IMR-90 (cell line): ENCODE data around the gene COPS9. TPM values are rescaled to one million over a fixed set of nuclear protein-coding genes. Genes with fewer than 3 reads are reported as not detected.

Experiments used
- ATAC-seq: fragments of 200-7000 bp; cut with Tn5 transposase; 2 replicates; pipeline ENCODE4 v1.9.1; 2020; ENCODE audit warnings: low read depth, mild to moderate bottlenecking, moderate library complexity
- BruUV-seq: library from RNA; stranded (reverse); fragments of 400-500 nt; replicated peaks from 2 replicates; lab custom pipeline; 2021; lab: Mats Ljungman, UMichigan
- CTCF ChIA-PET: fragments of 300-600 bp; formaldehyde crosslinking; extraction: SDS; loops from one replicate; lab custom pipeline; 2021; ENCODE audit warnings: antibody characterized with exemption; lab: Yijun Ruan, JAX
- POLR2A ChIA-PET: fragments of 300-600 bp; sonication (Branson Sonifier 250); formaldehyde crosslinking; loops from one replicate; lab custom pipeline; 2022; ENCODE audit warnings: antibody characterized with exemption; ENCODE audit not compliant: unreplicated experiment; lab: Charles Lee
- DNase-seq: peaks from one replicate; pipeline ENCODE4 v3.0.0; 2013
- H2AFZ ChIP-seq: replicated peaks from 2 replicates; pipeline ENCODE3; 2013; ENCODE audit warnings: low read length, mild to moderate bottlenecking; ENCODE audit not compliant: poor library complexity
- H2AK5ac ChIP-seq: 2 replicates; pipeline ENCODE4 v1.6.1; 2013; ENCODE audit warnings: low read depth, low read length, inconsistent platforms
- H2AK9ac ChIP-seq: replicated peaks from 2 replicates; pipeline ENCODE3; 2013; ENCODE audit warnings: mild to moderate bottlenecking, low read depth, low read length, moderate library complexity; ENCODE audit not compliant: poor library complexity
- H2BK120ac ChIP-seq: 2 replicates; pipeline ENCODE4 v1.6.1; 2013; ENCODE audit warnings: low read depth, low read length, inconsistent platforms
- H2BK15ac ChIP-seq: 3 replicates; pipeline ENCODE4 v1.6.1; 2013; ENCODE audit warnings: low read depth, low read length, inconsistent platforms
- H2BK20ac ChIP-seq: 2 replicates; pipeline ENCODE4 v1.6.1; 2013; ENCODE audit warnings: low read depth, mild to moderate bottlenecking, inconsistent platforms, low read length, moderate library complexity
- H2BK5ac ChIP-seq: 2 replicates; pipeline ENCODE4 v1.6.1; 2013; ENCODE audit warnings: mild to moderate bottlenecking, low read depth, low read length, inconsistent platforms; ENCODE audit not compliant: poor library complexity, severe bottlenecking
- H3K14ac ChIP-seq: replicated peaks from 2 replicates; pipeline ENCODE4 v1.6.1; 2013; ENCODE audit warnings: low read depth, low read length, inconsistent platforms
- H3K18ac ChIP-seq: 2 replicates; pipeline ENCODE4 v1.6.1; 2013; ENCODE audit warnings: low read depth, low read length, control low read depth
- H3K23ac ChIP-seq: 2 replicates; pipeline ENCODE4 v1.6.1; 2013; ENCODE audit warnings: low read depth, low read length, inconsistent platforms
- H3K27ac ChIP-seq: 2 replicates; pipeline ENCODE4 v1.5.1; 2013; ENCODE audit warnings: mild to moderate bottlenecking, control low read depth, low read length; ENCODE audit not compliant: insufficient read depth
- H3K27me3 ChIP-seq: 2 replicates; pipeline ENCODE4 v1.6.1; 2013; ENCODE audit warnings: low read length; ENCODE audit not compliant: control insufficient read depth, insufficient read depth
- H3K36me3 ChIP-seq: 2 replicates; pipeline ENCODE4 v1.6.1; 2013; ENCODE audit warnings: low read length, mixed read lengths; ENCODE audit not compliant: control insufficient read depth, insufficient read depth
- H3K4ac ChIP-seq: 2 replicates; pipeline ENCODE4 v1.6.1; 2013; ENCODE audit warnings: low read depth, low read length, inconsistent platforms
- H3K4me1 ChIP-seq: 2 replicates; pipeline ENCODE4 v1.6.1; 2013; ENCODE audit warnings: low read length, mixed read lengths; ENCODE audit not compliant: control insufficient read depth, insufficient read depth
- H3K4me2 ChIP-seq: 2 replicates; pipeline ENCODE4 v1.6.1; 2013; ENCODE audit warnings: low read depth, mild to moderate bottlenecking, control low read depth, low read length, moderate library complexity
- H3K4me3 ChIP-seq: 2 replicates; pipeline ENCODE4 v1.5.1; 2013; ENCODE audit warnings: low read depth, mild to moderate bottlenecking, control low read depth, low read length, moderate library complexity; ENCODE audit not compliant: insufficient read depth
- H3K56ac ChIP-seq: 2 replicates; pipeline ENCODE4 v1.6.1; 2013; ENCODE audit warnings: low read length, inconsistent platforms; ENCODE audit not compliant: insufficient read depth; ENCODE audit errors: extremely low read depth
- H3K79me1 ChIP-seq, 2 experiments: 2 replicates each; pipeline ENCODE4 v1.6.1; 2013; ENCODE audit warnings: low read length in 2 of 2, inconsistent platforms in 1 of 2, low read depth in 1 of 2
- H3K9ac ChIP-seq: 2 replicates; pipeline ENCODE4 v1.6.1; 2013; ENCODE audit warnings: low read depth, low read length, control low read depth
- H3K9me1 ChIP-seq: 2 replicates; pipeline ENCODE4 v1.6.1; 2013; ENCODE audit warnings: low read length, inconsistent platforms; ENCODE audit not compliant: insufficient read depth
- H3K9me3 ChIP-seq: 2 replicates; pipeline ENCODE4 v1.6.1; 2013; ENCODE audit warnings: low read length; ENCODE audit not compliant: control insufficient read depth, insufficient read depth
- H4K20me1 ChIP-seq: 2 replicates; pipeline ENCODE4 v1.6.1; 2013; ENCODE audit warnings: low read length, inconsistent platforms; ENCODE audit not compliant: insufficient read depth
- H4K5ac ChIP-seq: 2 replicates; pipeline ENCODE4 v1.6.1; 2013; ENCODE audit warnings: mild to moderate bottlenecking, low read depth, low read length, control low read depth
- H4K8ac ChIP-seq, 2 experiments: 2 replicates each; pipeline ENCODE4 v1.6.1; 2013; ENCODE audit warnings: low read depth in 2 of 2, low read length in 2 of 2, control low read depth in 1 of 2, inconsistent platforms in 1 of 2
- H4K91ac ChIP-seq: 2 replicates; pipeline ENCODE4 v1.6.1; 2013; ENCODE audit warnings: low read depth, low read length, inconsistent platforms; ENCODE audit not compliant: insufficient read depth
- BHLHE40 ChIP-seq: fragments of 150-350 bp; IDR thresholded peaks from 2 replicates; pipeline ENCODE4 v1.6.1; 2016; ENCODE audit warnings: mild to moderate bottlenecking, low read depth, low read length
- CEBPB ChIP-seq: IDR thresholded peaks from 2 replicates; pipeline ENCODE4 v1.6.1; 2012; ENCODE audit warnings: low read depth, low read length, improper control_type of control experiment
- CHD1 ChIP-seq: IDR thresholded peaks from 2 replicates; pipeline ENCODE4 v1.6.1; 2012; ENCODE audit warnings: low read depth, low read length, improper control_type of control experiment
- ELK1 ChIP-seq: fragments of 150-350 bp; IDR thresholded peaks from 2 replicates; pipeline ENCODE4 v1.6.1; 2016; ENCODE audit warnings: low read depth, mild to moderate bottlenecking, low read length, moderate library complexity, borderline replicate concordance
- FOS ChIP-seq: fragments of 150-350 bp; IDR thresholded peaks from 2 replicates; pipeline ENCODE4 v1.6.1; 2016; ENCODE audit warnings: low read depth, low read length
- MAFK ChIP-seq: IDR thresholded peaks from 2 replicates; pipeline ENCODE4 v1.6.1; 2012; ENCODE audit warnings: low read depth, low read length, improper control_type of control experiment
- MXI1 ChIP-seq: IDR thresholded peaks from 2 replicates; pipeline ENCODE4 v1.6.1; 2012; ENCODE audit warnings: low read depth, mild to moderate bottlenecking, low read length, moderate library complexity, borderline replicate concordance
- RAD21 ChIP-seq: IDR thresholded peaks from 2 replicates; pipeline ENCODE4 v1.6.1; 2012; ENCODE audit warnings: low read length, improper control_type of control experiment
- RFX5 ChIP-seq: IDR thresholded peaks from 2 replicates; pipeline ENCODE4 v1.8.0; 2012; ENCODE audit warnings: low read depth, mild to moderate bottlenecking, low read length, moderate library complexity
- SMC3 ChIP-seq: fragments of 150-350 bp; IDR thresholded peaks from 2 replicates; pipeline ENCODE4 v1.6.1; 2016; ENCODE audit warnings: low read depth, mild to moderate bottlenecking, antibody characterized with exemption, low read length, moderate library complexity
- WGBS, 2 experiments: methylation state at CpG; one replicate each; pipeline versions ENCODE4 v1.1.5 to v1.1.7; 2013; ENCODE audit warnings: missing lambda C conversion rate in 2 of 2; ENCODE audit not compliant: insufficient read length in 1 of 2; ENCODE audit errors: extremely low coverage in 2 of 2; 5-methylcytosine and 5-hydroxymethylcytosine counted together
- dilution Hi-C: fragments of 300-500 bp; cut with HindIII; formaldehyde crosslinking; loops from one replicate; pipeline ENCODE4 v1.14.3; 2018; ENCODE audit warnings: low sequenced_read_pairs; ENCODE audit not compliant: unreplicated experiment
- in situ Hi-C: fragments of 300-500 bp; cut with MboI; formaldehyde crosslinking; loops from 3 replicates; pipeline ENCODE4 v1.14.3; 2019; ENCODE audit warnings: low sequenced_read_pairs, inconsistent platforms, mixed read lengths
- intact Hi-C: fragments of 100-400 bp; cut with micrococcal nuclease; formaldehyde crosslinking; loops from 2 replicates; pipeline ENCODE4 v1.10.0; 2022
- polyA plus RNA-seq, 3 experiments: library from polyadenylated mRNA; depleted of rRNA; stranded (reverse); fragments of >200 nt; gene quantifications; 2 replicates each; pipeline ENCODE4 v1.2.3, GENCODE V29; 2012; ENCODE audit warnings: low replicate concordance in 1 of 3
- total RNA-seq: library from RNA; depleted of rRNA; stranded (reverse); fragments of >200 nt; gene quantifications from 2 replicates; pipeline ENCODE4 v1.2.3, GENCODE V29; 2012

COPS9 gene
- total and polyA plus RNA-seq, 2 of the 4 experiments (the other 2 are of a cell fraction): 85.9 to 309 TPM

- no peak for TF ChIP-seq MXI1
Observed at GRCh38 chr2:240147911-240148587, 11.9 kb upstream of the COPS9 start (continued).

DNA sequence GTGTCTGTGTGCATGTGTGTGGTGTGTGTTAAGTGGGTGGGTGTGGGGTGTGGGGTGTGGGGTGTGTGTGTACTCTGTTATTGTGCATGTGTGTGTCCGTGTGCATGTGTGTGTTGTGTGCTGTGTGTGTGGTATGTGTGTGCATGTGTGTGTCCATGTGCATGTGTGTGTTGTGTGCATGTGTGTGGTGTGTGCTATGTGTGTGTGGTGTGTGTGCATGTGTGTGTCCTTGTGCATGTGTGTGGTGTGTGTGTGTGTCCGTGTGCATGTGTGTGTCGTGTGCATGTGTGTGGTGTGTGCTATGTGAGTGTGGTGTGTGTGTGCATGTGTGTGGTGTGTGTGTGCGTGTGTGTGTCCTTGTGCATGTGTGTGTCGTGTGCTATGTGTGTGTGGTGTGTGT is 11.3 kb upstream of the COPS9 start:
- Histone ChIP-seq H3K27ac (no peak overlapping the region), H2BK5ac (peak overlapping the region; percentile 63), H3K23ac (no peak overlapping the region), H4K20me1 (peaks cover 4% of the 10 kb centered on the region; the same call in 1 of the 2 replicates), H2BK15ac (no peak overlapping the region), H3K4me2 (no peak overlapping the region), H4K5ac (no peak overlapping the region), H3K4me1 (no peaks in the 10 kb centered on the region), H3K27me3 (peaks cover 19% of the 10 kb centered on the region), H2AK5ac (no peak overlapping the region), H3K4me3 (no peak overlapping the region), H3K14ac (no peak overlapping the region), H4K91ac (no peak overlapping the region), H3K9ac (no peak overlapping the region), H3K56ac (no peak overlapping the region), H2BK20ac (no peak overlapping the region), H3K9me1 (peaks cover 6% of the 10 kb centered on the region; the same call in 1 of the 2 replicates), H2AK9ac (no peak overlapping the region), H3K4ac (no peak overlapping the region), H3K18ac (no peak overlapping the region), H2BK120ac (no peak overlapping the region), H2AFZ (no peak overlapping the region), H3K9me3 (no peaks in the 10 kb centered on the region), H3K36me3 (no peaks in the 10 kb centered on the region), H3K79me1 (no peaks in the 10 kb centered on the region), H4K8ac (no peak overlapping the region)
- ChIA-PET CTCF (no interaction called here), POLR2A (no interaction called here)
- WGBS, 2 experiments: 81% methylated on average over 5 of the region's 5 CpGs; no CpG with 5 or more reads in 1 of the 2 experiments
- no TSS peak for BruUV-seq
- intact Hi-C loops (no loop called here), dilution Hi-C loops (no loop called here), in situ Hi-C loops (loop anchor here (25.0 kb wide), 1 partner anchor 1110 kb away; no protein-coding TSS in a partner anchor)
- ATAC-seq (no peak), DNase-seq (no peak)
- TF ChIP-seq CEBPB: no peak
- no peak for TF ChIP-seq SMC3
- TF ChIP-seq MAFK: no peak
- TF ChIP-seq RFX5: no peak
- no peak for TF ChIP-seq CHD1
- TF ChIP-seq ELK1: no peak
- no peak for TF ChIP-seq RAD21
- TF ChIP-seq FOS: no peak
- no peak for TF ChIP-seq MXI1
- TF ChIP-seq BHLHE40: no peak
